NCI-H187 (cell line): ENCODE measurements around the gene IL27RA.

Source experiments
- DNase-seq, 2 experiments: peaks; one replicate each; lab custom pipeline; 2025; lab: John Stamatoyannopoulos, UW

Gene IL27RA

GRCh38 chr19:14031719-14032480 is at the start of gene IL27RA:
IL27RA (plus strand) TSS chr19:14031762; CDS start chr19:14031873, 111 bp downstream.
- no peak for DNase-seq

DNA sequence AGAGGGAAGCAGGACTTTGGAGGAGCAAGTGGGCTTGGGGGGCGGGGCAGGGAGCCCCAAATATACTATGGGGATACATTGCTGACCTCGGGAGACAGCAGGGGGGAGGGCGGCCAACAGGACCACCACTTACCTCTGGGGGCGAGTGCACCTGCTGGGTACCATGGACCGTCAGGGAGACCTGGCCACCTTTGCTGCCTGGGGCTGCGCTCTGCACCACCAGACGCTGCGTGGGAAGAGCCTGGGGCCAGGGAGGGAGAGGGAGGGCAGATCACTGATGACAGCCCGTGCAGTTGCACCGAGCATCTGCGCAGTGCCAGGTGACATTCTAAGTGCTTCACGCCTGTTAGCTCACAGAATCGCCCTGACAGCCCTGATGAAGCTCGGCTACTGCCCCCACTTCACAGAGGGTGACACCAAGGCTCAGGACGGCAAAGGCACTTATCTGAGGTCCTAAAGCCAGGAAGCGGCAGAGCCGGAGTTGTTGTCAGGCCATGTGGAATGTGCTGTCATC is 49.5 kb upstream of the IL27RA start:
- no peak for DNase-seq

DNA sequence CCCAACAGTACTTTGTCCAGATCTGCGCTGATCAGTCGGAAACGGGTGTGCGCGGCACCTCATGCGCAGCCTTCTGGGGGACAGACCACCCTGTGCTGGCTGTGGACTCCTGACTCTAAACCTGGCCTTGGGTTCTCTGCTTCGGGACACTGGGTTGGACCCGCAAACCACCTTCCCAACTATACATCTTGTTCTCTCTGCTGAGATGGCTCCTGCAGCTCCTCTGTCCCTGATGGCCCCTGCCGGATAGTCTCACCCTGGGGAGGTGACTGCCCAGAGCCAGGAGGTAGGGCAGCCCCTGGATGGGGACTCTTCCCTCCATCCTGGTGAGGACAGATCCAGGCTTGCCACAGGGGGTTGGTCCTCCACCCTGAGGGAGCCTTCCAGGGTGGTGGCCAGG is 48.8 kb upstream of the IL27RA start:
- no peak for DNase-seq

DNA sequence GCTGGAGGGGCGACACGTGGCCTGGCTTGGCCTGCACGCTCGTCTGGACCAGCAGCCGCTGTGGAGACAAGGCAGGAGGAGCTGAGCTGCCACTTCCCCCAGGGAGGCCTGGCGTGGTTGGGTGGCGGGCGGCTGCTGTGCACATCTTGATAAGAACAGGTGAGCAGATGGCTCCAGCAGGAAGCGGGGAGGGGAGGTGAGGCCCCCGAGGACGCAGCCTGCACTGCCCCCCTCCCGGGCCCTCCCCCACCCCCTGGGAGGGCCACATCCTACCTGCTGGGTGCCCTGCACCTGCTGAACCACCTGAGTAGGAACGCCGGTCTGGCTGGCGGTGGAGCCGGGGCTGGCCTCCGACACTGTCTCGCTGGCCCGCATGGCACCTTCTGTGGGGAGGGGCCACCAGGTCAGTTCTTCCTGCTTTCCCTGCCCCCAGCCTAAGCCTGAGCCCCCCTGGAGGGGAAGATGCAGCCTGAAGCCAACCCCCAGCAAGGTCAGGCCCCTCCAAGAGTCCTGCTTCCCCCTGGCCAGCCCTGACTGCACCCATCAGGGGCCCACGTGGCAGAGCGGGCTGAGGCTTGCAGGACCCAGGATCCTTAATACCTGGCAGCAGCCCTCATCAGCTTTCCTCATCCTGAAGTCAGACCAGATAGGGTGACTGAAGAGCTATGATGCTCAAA is 48.2 kb upstream of the IL27RA start:
- peak; percentile 3 to 22 for DNase-seq

DNA sequence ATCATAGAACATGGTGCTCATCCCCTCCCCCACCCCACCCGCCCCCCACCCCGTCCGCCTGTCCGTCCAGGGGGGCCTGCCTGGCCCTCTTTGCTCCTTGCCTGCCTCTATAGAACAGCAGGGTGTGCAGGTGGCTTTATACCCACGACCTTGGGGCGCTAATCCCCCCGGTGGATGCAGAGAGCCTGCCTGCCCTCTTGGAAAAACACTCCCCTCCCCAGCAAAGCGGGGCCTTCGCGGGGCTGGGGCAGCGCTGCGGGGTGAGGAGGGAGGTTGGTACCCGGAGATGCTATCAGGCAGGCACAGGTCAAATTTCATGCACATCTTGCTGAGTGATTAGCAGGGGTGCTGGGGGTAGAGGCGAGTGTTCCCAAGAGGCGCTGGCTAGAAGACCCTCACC is 47.4 kb upstream of the IL27RA start:
- DNase-seq, result no peak

DNA sequence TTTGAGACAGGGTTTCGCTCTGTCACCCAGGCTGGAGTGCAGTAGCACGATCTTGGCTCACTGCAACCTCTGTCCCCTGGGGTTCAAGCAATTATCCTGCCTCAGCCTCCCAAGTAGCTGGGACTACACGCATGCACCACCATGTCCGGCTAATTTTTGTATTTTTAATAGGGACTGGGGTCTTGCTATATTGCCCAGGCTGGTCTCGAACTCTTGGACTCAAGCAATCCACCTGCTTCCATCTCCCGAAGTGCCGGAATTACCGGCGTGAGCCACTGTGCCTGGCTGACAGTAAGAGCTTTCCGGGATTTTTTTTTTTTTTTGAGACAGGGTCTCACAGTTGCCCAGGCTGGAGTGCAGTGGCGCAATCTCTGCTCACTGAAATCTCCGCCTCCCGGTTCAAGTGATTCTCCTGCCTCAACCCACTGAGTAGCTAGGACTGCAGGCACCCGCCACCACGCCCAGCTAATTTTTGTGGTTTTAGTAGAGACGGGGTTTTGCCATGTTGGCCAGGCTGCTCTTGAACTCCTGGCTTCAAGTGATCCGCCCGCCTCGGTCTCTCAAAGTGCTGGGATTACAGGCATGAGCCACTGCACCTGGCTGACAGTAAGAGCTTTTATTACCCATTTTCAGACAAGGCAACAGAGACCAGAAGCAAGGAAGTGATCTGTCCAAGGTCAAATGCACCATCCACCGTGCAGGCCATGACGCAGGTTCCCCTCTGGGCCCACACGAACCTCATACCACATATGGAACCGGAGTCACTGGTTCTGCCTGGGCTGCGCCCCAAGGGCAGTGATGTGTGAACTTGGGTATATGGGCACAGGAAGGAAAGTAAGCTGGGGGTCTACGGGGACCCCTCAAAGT is 46.5 kb upstream of the IL27RA start:
- peak in 1 of 2 experiments; percentile 38 for DNase-seq

DNA sequence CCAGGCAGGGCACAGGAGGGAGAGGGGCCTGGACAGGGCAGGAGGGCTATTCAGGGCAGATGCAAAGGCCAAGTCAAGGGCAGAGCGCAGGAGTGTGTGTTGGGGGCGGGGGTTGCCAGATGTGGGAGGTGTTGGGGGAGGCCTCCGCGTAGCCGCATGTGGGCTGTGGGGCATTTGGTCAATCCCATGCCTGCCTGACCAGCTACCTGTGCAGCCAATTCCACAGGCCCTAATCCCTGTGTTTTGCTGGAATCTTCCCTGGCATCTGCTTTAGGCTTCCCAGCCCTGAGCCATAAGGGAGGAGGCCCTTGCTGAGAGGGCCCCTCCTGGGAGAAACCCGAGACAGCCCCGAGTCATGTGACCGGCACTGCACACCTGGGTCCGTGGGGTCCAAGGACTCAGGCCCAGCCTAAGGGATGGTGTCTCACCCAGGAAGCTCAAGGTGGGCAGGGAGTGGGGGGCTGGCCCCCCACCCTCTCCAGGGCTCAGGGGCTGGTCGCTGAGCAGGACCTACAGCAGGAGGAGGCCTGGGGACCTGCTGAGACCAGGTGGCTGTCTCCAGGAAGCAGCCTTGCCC is 45.7 kb upstream of the IL27RA start:
- peak; percentile 21 to 46 for DNase-seq

DNA sequence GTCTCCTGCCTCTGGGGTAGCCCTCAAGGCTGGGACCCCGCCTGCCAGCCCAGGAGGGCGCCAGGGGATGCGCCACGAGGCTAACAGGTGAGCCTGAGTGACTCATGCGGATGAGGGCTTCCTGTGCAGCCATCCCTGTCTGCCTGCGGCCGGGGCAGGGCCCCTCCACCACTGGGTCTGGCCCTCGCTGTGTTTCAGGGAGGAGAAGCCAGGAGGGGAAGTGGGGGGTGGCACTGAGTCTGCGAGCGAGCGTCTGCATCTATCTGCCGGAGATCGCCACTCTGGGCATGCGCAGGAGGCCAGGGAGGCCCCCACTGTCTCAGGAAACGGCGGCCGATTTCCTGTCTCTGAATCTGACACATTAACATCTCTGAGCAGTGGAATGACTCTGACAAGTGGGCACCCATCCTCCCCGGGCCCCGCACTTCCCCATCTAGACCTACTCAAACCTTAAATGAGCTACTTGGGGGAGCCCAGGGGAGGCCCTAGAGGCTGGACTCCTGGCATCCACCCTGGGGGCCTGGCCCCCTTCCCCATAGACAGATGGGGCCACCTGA is 45.1 kb upstream of the IL27RA start:
- peak; percentile 46 for DNase-seq

DNA sequence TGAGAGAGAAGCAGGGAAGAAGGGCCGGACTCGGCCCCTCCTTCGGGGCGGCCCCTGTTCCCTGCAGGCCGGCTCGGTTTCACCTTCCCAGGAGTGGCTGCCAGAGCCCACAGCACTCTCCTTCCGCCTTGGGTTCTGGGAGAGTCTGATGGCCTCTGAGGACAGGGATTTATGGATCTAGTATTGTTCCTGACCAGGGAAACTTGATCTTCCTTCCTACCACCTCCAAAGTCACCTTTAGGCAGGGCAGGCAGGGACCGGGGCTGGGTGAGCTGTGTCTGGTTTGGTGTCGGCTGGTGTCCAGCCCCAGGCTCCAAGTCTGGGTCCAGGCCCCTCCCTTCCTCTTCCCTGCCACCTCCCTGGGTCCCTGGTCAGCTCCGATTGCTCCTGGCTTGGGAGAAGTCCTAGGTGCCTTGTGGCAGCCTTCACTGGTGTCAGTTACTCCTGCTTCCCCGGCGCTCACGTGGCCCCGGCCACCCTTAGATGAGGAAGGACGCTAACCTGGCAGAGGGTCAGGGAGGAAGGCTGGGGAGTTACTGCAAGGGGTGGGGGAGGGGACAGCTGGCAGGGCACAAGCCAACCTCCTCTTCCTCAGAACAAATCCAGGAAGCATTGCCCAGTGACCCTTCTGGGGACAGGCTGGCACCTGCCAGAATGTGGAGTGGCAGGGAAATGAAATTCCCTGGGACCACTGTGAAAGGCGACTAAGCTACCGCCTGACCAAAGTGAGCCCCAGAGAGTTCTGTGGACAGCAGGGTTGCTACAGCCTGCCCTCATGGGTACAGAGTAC is 44.3 kb upstream of the IL27RA start:
- DNase-seq, result no peak

DNA sequence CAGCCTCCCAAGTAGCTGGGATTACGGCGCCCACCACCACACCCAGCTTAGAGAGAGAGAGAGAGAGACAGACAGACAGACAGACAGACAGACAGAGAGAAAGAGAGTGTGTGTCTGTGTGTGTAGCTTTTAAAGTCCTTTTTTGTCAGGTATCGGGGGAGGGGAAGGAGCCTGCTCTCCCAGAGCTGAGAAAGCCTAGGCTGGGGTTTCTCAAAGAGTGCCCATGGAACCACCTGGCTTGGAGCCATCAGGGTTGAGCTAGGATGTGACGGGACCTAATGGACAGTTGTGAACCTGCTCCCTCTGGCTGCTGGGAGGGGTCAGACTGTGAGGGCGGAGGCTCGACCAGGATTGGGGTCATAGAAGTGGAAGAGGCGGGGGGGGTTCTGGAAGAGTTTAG is 42.1 kb upstream of the IL27RA start:
- DNase-seq, result no peak

- no peak for DNase-seq
These were observed 41.5 kb upstream of the IL27RA start for GRCh38 chr19:13990085-13990484.

DNA sequence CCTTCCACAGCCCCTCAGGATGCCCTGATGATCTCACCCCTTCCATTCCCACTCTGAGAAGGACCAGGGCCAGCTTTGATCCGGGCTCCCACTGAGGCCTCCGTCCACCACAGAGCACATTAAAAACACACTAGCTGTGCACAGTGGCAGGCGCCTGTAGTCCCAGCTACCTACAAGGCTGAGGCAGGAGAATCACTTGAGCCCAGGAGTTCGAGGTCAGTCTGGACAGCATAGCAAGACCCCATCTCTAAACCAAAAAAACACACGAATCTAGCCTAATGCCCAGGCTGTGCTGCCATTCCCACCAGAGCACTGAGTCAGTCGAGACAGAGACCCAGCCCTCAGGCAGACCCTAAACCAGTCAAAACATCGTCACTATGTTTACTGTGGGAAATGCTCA is 39.5 kb upstream of the IL27RA start:
- DNase-seq, result no peak

GRCh38 chr19:13993590-13994300 is 37.8 kb upstream of the IL27RA start:
- no peak for DNase-seq

GRCh38 chr19:13995017-13995728 is 36.4 kb upstream of the IL27RA start:
- no peak for DNase-seq

DNA sequence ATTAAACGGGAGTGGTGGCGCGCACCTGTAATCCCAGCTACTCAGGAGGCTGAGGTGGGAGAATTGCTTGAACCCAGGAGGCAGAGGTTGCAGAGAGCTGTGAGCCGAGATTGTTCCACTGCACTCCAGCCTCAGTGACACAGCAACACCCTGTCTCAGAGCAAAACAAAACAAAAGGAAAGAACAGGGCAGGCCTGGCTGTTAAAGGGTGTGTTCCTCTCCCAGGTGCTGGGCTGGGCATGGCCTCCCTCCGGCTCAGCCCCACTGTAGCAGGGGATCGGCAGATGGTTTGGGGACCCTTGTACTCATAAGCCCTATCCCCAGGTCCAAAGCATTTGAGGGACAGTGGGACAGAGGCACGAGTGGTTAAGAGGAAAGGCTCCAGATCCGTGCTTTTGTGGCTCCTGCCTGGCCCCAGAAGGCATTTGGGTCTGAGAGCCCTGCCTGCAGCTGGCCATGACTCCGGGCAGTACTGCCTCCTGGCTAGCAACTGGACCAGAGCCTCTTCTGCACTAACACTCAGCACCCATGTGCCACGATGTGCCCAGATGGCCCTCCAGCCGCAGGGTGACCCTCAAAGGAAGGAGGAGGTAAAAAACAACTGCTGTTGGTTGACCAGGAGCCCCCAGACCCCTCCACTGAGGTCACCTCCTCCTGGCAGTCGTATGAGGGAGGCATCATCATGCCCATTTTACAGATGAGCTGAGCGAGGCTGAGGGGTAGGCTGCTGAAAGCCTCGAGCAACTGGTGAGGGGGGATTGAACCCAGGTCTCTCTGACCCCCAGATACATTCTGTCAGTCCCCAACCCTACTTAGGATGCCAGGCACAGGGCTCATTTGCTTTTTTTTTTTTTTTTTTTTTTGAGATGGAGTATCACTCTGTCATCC is 35.4 kb upstream of the IL27RA start:
- no peak for DNase-seq

- DNase-seq, result no peak
These were observed 34.5 kb upstream of the IL27RA start for GRCh38 chr19:13996928-13997630.

- DNase-seq, result no peak
These were observed 34.0 kb upstream of the IL27RA start for GRCh38 chr19:13997631-13997962.

DNA sequence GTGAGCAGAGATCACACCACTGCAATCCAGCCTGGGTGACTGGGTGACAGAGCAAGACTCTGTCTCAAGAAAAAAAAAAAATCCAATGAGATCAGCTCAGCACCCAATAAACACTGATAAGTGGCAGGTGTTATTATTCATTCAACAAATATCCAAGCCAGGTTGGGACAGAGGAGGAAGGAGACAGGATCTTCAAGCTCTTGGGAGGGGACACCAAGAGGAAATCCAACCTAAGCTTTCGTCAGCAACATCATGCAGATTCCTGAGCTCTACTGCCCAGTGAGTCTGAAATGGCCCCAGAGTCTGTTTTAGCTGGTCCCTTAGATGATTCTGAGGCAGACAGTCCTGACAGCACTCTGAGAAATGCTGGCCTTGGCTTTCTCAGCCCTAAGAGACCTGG is 33.1 kb upstream of the IL27RA start:
- DNase-seq, result no peak
